Keratinocyte (primary cell): ENCODE results near the gene ITGA2.

Source experiments
- EZH2 ChIP-seq: IDR thresholded peaks from one replicate; pipeline ENCODE4 v1.6.1; 2012; ENCODE audit warnings: inconsistent platforms, mild to moderate bottlenecking, low read length, moderate library complexity
- TF ChIP-seq, protein P1 (sequence below), 3 experiments: IDR thresholded peaks in 1 of 3; conservative IDR thresholded peaks in 1 of 3; optimal IDR thresholded peaks in 1 of 3; 2 replicates in 2 of 3; 3 replicates in 1 of 3; pipeline versions ENCODE3 to v1.5.1; 2011; ENCODE audit warnings: low read length in 3 of 3, mild to moderate bottlenecking in 3 of 3, moderate library complexity in 2 of 3, control low read depth in 1 of 3, inconsistent platforms in 1 of 3; ENCODE audit not compliant: insufficient read depth in 2 of 3; ENCODE audit errors: extremely low read depth in 1 of 3

GRCh38 chr5:53116597-53116996, 127.4 kb downstream of the ITGA2 start:
- TF ChIP-seq, protein P1, sequence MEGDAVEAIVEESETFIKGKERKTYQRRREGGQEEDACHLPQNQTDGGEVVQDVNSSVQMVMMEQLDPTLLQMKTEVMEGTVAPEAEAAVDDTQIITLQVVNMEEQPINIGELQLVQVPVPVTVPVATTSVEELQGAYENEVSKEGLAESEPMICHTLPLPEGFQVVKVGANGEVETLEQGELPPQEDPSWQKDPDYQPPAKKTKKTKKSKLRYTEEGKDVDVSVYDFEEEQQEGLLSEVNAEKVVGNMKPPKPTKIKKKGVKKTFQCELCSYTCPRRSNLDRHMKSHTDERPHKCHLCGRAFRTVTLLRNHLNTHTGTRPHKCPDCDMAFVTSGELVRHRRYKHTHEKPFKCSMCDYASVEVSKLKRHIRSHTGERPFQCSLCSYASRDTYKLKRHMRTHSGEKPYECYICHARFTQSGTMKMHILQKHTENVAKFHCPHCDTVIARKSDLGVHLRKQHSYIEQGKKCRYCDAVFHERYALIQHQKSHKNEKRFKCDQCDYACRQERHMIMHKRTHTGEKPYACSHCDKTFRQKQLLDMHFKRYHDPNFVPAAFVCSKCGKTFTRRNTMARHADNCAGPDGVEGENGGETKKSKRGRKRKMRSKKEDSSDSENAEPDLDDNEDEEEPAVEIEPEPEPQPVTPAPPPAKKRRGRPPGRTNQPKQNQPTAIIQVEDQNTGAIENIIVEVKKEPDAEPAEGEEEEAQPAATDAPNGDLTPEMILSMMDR (optimal IDR thresholded peaks at IDR 0.05 in 1 of 3, IDR thresholded peaks at IDR 0.05 in 1 of 3, conservative IDR thresholded peaks at IDR 0.05 in 1 of 3; ENCODE audit: extremely low read depth in 1 of 3, insufficient read depth in 2 of 3, low read length in 3 of 3): no peak
- no peak for TF ChIP-seq EZH2
